ENCODE data around the gene FOXL3. TPM values are rescaled to one million over a fixed set of nuclear protein-coding genes. Genes with fewer than 3 reads are reported as not detected.

FOXL3 gene
- total and polyA plus RNA-seq, 4 donors, result not detected

GRCh38 chr7:318476-318875 lies 28.5 kb downstream of the FOXL3 start:
- peaks cover 0 to 2% (median 0%) of the 10 kb centered on the region in 4 donors for H3K27me3 ChIP-seq (ENCODE audit: control insufficient read depth in 4 of 4, insufficient read depth in 4 of 4, low read length in 3 of 4)
- H3K27ac ChIP-seq (ENCODE audit: low read depth in 1 of 2, low read length in 2 of 2), result no peak overlapping the region
- WGBS, result 53% methylated on average over 9 of the region's 9 CpGs
- H3K9ac ChIP-seq (ENCODE audit: low read depth in 1 of 2, low read length in 2 of 2), result no peak overlapping the region
- no peak for DNase-seq (ENCODE audit: low spot score)
- H3K4me1 ChIP-seq (ENCODE audit: control insufficient read depth in 4 of 4, insufficient read depth in 4 of 4, low read length in 3 of 4), result peaks cover 0 to 16% (median 10%) of the 10 kb centered on the region in 4 donors
- no peak overlapping the region for H3K4me3 ChIP-seq (ENCODE audit: low read depth in 1 of 3, low read length in 3 of 3)
- TF ChIP-seq HNF4A (conservative IDR thresholded peaks at IDR 0.05), result no peak
- TF ChIP-seq, protein P1, sequence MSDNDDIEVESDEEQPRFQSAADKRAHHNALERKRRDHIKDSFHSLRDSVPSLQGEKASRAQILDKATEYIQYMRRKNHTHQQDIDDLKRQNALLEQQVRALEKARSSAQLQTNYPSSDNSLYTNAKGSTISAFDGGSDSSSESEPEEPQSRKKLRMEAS (IDR thresholded peaks at IDR 0.05), result no peak
- TF ChIP-seq FOXA2 (IDR thresholded peaks at IDR 0.05), result no peak
- TF ChIP-seq HNF4G (IDR thresholded peaks at IDR 0.05), result no peak
- TF ChIP-seq, protein P2, sequence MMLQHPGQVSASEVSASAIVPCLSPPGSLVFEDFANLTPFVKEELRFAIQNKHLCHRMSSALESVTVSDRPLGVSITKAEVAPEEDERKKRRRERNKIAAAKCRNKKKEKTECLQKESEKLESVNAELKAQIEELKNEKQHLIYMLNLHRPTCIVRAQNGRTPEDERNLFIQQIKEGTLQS (IDR thresholded peaks at IDR 0.05), result no peak
- TF ChIP-seq RAD21 (IDR thresholded peaks at IDR 0.05), result no peak
- TF ChIP-seq NR2F2 (IDR thresholded peaks at IDR 0.05), result no peak
- TF ChIP-seq TAF1 (conservative IDR thresholded peaks at IDR 0.05), result no peak
- no peak for TF ChIP-seq SP1 (IDR thresholded peaks at IDR 0.05)
- no peak for TF ChIP-seq FOXA1 (IDR thresholded peaks at IDR 0.05)
- TF ChIP-seq GABPA (IDR thresholded peaks at IDR 0.05 in 1 of 2, conservative IDR thresholded peaks at IDR 0.05 in 1 of 2), result no peak
- TF ChIP-seq, protein P3, sequence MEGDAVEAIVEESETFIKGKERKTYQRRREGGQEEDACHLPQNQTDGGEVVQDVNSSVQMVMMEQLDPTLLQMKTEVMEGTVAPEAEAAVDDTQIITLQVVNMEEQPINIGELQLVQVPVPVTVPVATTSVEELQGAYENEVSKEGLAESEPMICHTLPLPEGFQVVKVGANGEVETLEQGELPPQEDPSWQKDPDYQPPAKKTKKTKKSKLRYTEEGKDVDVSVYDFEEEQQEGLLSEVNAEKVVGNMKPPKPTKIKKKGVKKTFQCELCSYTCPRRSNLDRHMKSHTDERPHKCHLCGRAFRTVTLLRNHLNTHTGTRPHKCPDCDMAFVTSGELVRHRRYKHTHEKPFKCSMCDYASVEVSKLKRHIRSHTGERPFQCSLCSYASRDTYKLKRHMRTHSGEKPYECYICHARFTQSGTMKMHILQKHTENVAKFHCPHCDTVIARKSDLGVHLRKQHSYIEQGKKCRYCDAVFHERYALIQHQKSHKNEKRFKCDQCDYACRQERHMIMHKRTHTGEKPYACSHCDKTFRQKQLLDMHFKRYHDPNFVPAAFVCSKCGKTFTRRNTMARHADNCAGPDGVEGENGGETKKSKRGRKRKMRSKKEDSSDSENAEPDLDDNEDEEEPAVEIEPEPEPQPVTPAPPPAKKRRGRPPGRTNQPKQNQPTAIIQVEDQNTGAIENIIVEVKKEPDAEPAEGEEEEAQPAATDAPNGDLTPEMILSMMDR (IDR thresholded peaks at IDR 0.05; ENCODE audit: low read depth, low read length, missing input control), result no peak
- no peak for TF ChIP-seq JUND (IDR thresholded peaks at IDR 0.05)
- no peak for TF ChIP-seq RXRA (IDR thresholded peaks at IDR 0.05)
- no peak for TF ChIP-seq ZBTB33 (IDR thresholded peaks at IDR 0.05)
- no peaks in the 10 kb centered on the region for H3K36me3 ChIP-seq (ENCODE audit: control insufficient read depth in 4 of 4, insufficient read depth in 3 of 4, low read depth in 1 of 4, low read length in 3 of 4)
- no peaks in the 10 kb centered on the region for H3K9me3 ChIP-seq (ENCODE audit: control insufficient read depth in 4 of 4, low read length in 3 of 4)

- peaks cover 0 to 16% (median 10%) of the 10 kb centered on the region in 4 donors for H3K4me1 ChIP-seq (ENCODE audit: control insufficient read depth in 4 of 4, insufficient read depth in 4 of 4, low read length in 3 of 4)
- H3K4me3 ChIP-seq (ENCODE audit: low read depth in 1 of 3, low read length in 3 of 3), result no peak overlapping the region
- peaks cover 0 to 2% (median 0%) of the 10 kb centered on the region in 4 donors for H3K27me3 ChIP-seq (ENCODE audit: control insufficient read depth in 4 of 4, insufficient read depth in 4 of 4, low read length in 3 of 4)
- DNase-seq (ENCODE audit: low spot score), result no peak
- H3K27ac ChIP-seq (ENCODE audit: low read depth in 1 of 2, low read length in 2 of 2), result no peak overlapping the region
- H3K36me3 ChIP-seq (ENCODE audit: control insufficient read depth in 4 of 4, insufficient read depth in 3 of 4, low read depth in 1 of 4, low read length in 3 of 4), result no peaks in the 10 kb centered on the region
- H3K9ac ChIP-seq (ENCODE audit: low read depth in 1 of 2, low read length in 2 of 2), result no peak overlapping the region
- 32% methylated on average over 18 of the region's 18 CpGs for WGBS
- no peaks in the 10 kb centered on the region for H3K9me3 ChIP-seq (ENCODE audit: control insufficient read depth in 4 of 4, low read length in 3 of 4)
- TF ChIP-seq, protein P2 (IDR thresholded peaks at IDR 0.05), result no peak
- TF ChIP-seq RXRA (IDR thresholded peaks at IDR 0.05) (peak in 1 of 2 donors; percentile 79), HNF4A (conservative IDR thresholded peaks at IDR 0.05) (peak; percentile 30 to 64), JUND (IDR thresholded peaks at IDR 0.05) (peak in 1 of 2 donors; percentile 59), SP1 (IDR thresholded peaks at IDR 0.05) (peak; percentile 45), FOXA2 (IDR thresholded peaks at IDR 0.05) (peak; percentile 71), GABPA (IDR thresholded peaks at IDR 0.05 in 1 of 2, conservative IDR thresholded peaks at IDR 0.05 in 1 of 2) (peak in 1 of 2 donors; percentile 18), FOXA1 (IDR thresholded peaks at IDR 0.05) (peak; percentile 85), RAD21 (IDR thresholded peaks at IDR 0.05) (peak; percentile 29 to 50), REST (IDR thresholded peaks at IDR 0.05) (peak; percentile 57), TAF1 (conservative IDR thresholded peaks at IDR 0.05) (no peak), EGR1 (IDR thresholded peaks at IDR 0.05; ENCODE audit: low read depth in 2 of 2) (no peak), NR2F2 (IDR thresholded peaks at IDR 0.05) (no peak), HNF4G (IDR thresholded peaks at IDR 0.05) (no peak), YY1 (IDR thresholded peaks at IDR 0.05) (peak; percentile 54)
- TF ChIP-seq, protein P3 (IDR thresholded peaks at IDR 0.05; ENCODE audit: low read depth, low read length, missing input control), result no peak
- TF ChIP-seq, protein P1 (IDR thresholded peaks at IDR 0.05), result peak; percentile 76
These were observed 29.1 kb downstream of the FOXL3 start for GRCh38 chr7:318878-319661.

Measured in liver (tissue), 9 donors.